ENCODE data around the gene MEGF6. TPM values are rescaled to one million over a fixed set of nuclear protein-coding genes. Genes with fewer than 3 reads are reported as not detected.

Gene MEGF6
- total RNA-seq, 1 experiment from 2014 or later, result 65.3 TPM

DNA sequence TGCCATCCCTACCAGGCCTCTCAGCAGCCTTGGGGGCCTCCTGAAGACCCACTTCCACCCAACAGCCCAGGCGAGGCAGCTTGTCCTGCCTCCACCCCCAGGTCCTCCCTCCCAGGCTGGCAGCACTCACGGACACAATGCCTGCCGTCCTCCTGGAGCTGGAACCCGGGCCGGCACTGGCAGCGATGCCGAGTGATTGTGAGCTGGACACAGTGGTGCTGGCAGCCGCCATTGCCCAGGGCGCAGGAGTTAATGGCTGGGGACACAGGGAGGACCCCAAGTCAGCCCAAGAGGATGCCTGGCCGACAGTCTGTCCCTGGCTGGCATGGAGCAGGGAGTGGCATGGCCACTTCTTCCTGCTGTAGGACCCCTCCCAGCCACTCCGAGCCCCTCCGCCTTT is 96.0 kb downstream of the MEGF6 start:
- BruUV-seq (replicated peaks), result no TSS peak
- DNase-seq, result no peak
- Histone ChIP-seq H3F3A (ENCODE audit: insufficient read depth, low read depth) (no peaks in the 10 kb centered on the region; the same call in 1 of the 2 replicates), H3K79me2 (ENCODE audit: low read depth) (no peaks in the 10 kb centered on the region), H3K27me3 (ENCODE audit: insufficient read depth, low read depth) (no peaks in the 10 kb centered on the region), H3K4me2 (no peak overlapping the region), H4K20me1 (ENCODE audit: insufficient read depth) (no peaks in the 10 kb centered on the region), H3K9me2 (ENCODE audit: insufficient read depth) (no peaks in the 10 kb centered on the region), H3K36me3 (ENCODE audit: low read depth) (peaks cover 5% of the 10 kb centered on the region; the same call in 1 of the 2 replicates), H3K4me3 (no peak overlapping the region), H3K27ac (no peak overlapping the region), H3K9me3 (ENCODE audit: insufficient read depth, low read depth) (no peaks in the 10 kb centered on the region), H3K4me1 (replicated peaks; ENCODE audit: insufficient read depth) (no peaks in the 10 kb centered on the region), H2AFZ (no peak overlapping the region)
- POLR2A ChIA-PET (ENCODE audit: unreplicated experiment), result no interaction called here
- CTCF ChIA-PET, result no interaction called here
- intact Hi-C loops (cut with micrococcal nuclease; ENCODE audit: unreplicated experiment), result no loop called here
- TF ChIP-seq, protein P1, sequence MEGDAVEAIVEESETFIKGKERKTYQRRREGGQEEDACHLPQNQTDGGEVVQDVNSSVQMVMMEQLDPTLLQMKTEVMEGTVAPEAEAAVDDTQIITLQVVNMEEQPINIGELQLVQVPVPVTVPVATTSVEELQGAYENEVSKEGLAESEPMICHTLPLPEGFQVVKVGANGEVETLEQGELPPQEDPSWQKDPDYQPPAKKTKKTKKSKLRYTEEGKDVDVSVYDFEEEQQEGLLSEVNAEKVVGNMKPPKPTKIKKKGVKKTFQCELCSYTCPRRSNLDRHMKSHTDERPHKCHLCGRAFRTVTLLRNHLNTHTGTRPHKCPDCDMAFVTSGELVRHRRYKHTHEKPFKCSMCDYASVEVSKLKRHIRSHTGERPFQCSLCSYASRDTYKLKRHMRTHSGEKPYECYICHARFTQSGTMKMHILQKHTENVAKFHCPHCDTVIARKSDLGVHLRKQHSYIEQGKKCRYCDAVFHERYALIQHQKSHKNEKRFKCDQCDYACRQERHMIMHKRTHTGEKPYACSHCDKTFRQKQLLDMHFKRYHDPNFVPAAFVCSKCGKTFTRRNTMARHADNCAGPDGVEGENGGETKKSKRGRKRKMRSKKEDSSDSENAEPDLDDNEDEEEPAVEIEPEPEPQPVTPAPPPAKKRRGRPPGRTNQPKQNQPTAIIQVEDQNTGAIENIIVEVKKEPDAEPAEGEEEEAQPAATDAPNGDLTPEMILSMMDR (conservative IDR thresholded peaks at IDR 0.05), result no peak
- TF ChIP-seq EZH2 (IDR thresholded peaks at IDR 0.05; ENCODE audit: low read depth), result no peak

DNA sequence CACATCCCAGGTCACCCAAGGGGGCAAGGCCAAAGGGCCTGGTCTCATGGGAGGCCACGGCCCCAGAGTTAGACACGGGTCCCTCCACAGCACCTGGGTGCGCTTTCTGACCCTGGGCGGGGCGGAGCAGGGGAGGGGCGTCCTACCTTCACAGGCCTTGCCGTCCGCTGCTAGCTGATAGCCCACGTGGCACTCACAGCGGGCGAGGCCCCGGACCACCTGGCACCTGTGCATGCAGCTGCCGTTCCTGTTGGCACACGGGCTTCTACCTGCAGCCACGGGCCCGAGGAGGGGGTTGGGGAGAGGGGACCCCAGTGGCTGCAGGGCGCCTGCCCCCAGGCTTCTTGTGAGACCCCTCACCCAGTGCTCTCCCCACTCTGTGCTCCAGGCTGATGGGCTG is 96.9 kb downstream of the MEGF6 start:
- BruUV-seq (replicated peaks), result no TSS peak
- intact Hi-C loops (cut with micrococcal nuclease; ENCODE audit: unreplicated experiment), result no loop called here
- POLR2A ChIA-PET (ENCODE audit: unreplicated experiment), result no interaction called here
- peaks cover 5% of the 10 kb centered on the region; the same call in 1 of the 2 replicates for H3K36me3 ChIP-seq (ENCODE audit: low read depth)
- no peaks in the 10 kb centered on the region; the same call in 1 of the 2 replicates for H3F3A ChIP-seq (ENCODE audit: insufficient read depth, low read depth)
- no peaks in the 10 kb centered on the region for H4K20me1 ChIP-seq (ENCODE audit: insufficient read depth)
- no peaks in the 10 kb centered on the region for H3K9me2 ChIP-seq (ENCODE audit: insufficient read depth)
- TF ChIP-seq EZH2 (IDR thresholded peaks at IDR 0.05; ENCODE audit: low read depth), result no peak
- H3K9me3 ChIP-seq (ENCODE audit: insufficient read depth, low read depth), result no peaks in the 10 kb centered on the region
- no peaks in the 10 kb centered on the region; the same call in 1 of the 2 replicates for H3K4me1 ChIP-seq (replicated peaks; ENCODE audit: insufficient read depth)
- no peaks in the 10 kb centered on the region for H3K27me3 ChIP-seq (ENCODE audit: insufficient read depth, low read depth)
- H3K4me2 ChIP-seq, result no peak overlapping the region
- H3K79me2 ChIP-seq (ENCODE audit: low read depth), result no peaks in the 10 kb centered on the region
- H2AFZ ChIP-seq, result no peak overlapping the region
- no peak overlapping the region for H3K4me3 ChIP-seq
- CTCF ChIA-PET, result no interaction called here
- DNase-seq, result no peak
- no peak overlapping the region for H3K27ac ChIP-seq

DNA sequence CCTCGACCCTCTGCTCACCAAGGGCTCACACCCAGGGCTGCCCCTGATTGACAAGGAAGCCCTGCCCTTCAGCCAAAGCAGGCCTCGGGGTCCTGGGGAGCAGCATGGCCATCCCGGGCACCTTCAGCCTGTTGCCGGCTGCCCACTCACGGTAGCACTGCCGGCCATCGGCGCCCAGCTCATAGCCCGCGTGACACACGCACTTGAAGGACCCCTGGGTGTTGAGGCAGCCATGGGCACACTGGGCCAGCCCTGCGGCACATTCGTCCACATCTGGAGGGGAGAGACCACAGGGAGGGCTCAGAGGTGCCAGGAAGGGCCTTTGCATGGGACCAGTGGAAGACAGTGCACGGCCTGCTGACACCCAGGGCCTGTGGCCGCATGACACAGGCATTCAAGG is 99.5 kb downstream of the MEGF6 start:
- Histone ChIP-seq H3K4me3 (no peak overlapping the region), H3K4me2 (no peak overlapping the region), H3F3A (ENCODE audit: insufficient read depth, low read depth) (no peaks in the 10 kb centered on the region; the same call in 1 of the 2 replicates), H3K9me2 (ENCODE audit: insufficient read depth) (no peaks in the 10 kb centered on the region), H3K27ac (no peak overlapping the region), H3K79me2 (ENCODE audit: low read depth) (no peaks in the 10 kb centered on the region), H4K20me1 (ENCODE audit: insufficient read depth) (peaks cover 3% of the 10 kb centered on the region), H2AFZ (no peak overlapping the region), H3K27me3 (ENCODE audit: insufficient read depth, low read depth) (no peaks in the 10 kb centered on the region), H3K36me3 (ENCODE audit: low read depth) (no peaks in the 10 kb centered on the region), H3K4me1 (replicated peaks; ENCODE audit: insufficient read depth) (no peaks in the 10 kb centered on the region; the same call in 1 of the 2 replicates), H3K9me3 (ENCODE audit: insufficient read depth, low read depth) (no peaks in the 10 kb centered on the region)
- DNase-seq, result no peak
- intact Hi-C loops (cut with micrococcal nuclease; ENCODE audit: unreplicated experiment), result no loop called here
- POLR2A ChIA-PET (ENCODE audit: unreplicated experiment), result no interaction called here
- BruUV-seq (replicated peaks), result no TSS peak
- CTCF ChIA-PET, result no interaction called here
- TF ChIP-seq, protein P1 (conservative IDR thresholded peaks at IDR 0.05), result no peak
- TF ChIP-seq EZH2 (IDR thresholded peaks at IDR 0.05; ENCODE audit: low read depth), result no peak

DNA sequence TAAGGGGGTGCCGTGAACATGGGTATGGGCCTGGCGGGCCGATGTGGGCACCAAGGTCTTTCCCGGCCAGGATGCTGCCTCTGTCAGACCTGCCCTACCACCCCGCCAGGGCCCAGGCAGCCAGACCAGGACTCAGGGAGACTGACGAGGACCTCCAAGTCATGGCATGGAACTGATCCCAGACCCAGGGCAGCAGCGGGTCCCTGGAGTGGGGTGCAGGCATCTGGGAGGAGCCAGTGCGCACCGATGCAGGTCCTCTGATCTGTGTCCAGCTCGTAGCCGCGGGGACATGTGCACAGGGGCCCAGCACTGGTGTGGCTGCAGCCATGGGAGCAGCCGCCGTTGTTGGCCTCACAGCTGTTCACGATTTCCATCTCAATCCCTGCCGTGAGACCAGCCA is 100.0 kb downstream of the MEGF6 start:
- Histone ChIP-seq H3K4me2 (no peak overlapping the region), H3F3A (ENCODE audit: insufficient read depth, low read depth) (no peaks in the 10 kb centered on the region; the same call in 1 of the 2 replicates), H3K36me3 (ENCODE audit: low read depth) (no peaks in the 10 kb centered on the region), H3K4me1 (replicated peaks; ENCODE audit: insufficient read depth) (no peaks in the 10 kb centered on the region; the same call in 1 of the 2 replicates), H3K4me3 (no peak overlapping the region), H3K9me2 (ENCODE audit: insufficient read depth) (no peaks in the 10 kb centered on the region), H2AFZ (no peak overlapping the region), H3K27me3 (ENCODE audit: insufficient read depth, low read depth) (no peaks in the 10 kb centered on the region), H4K20me1 (ENCODE audit: insufficient read depth) (peaks cover 3% of the 10 kb centered on the region), H3K79me2 (ENCODE audit: low read depth) (no peaks in the 10 kb centered on the region), H3K9me3 (ENCODE audit: insufficient read depth, low read depth) (no peaks in the 10 kb centered on the region), H3K27ac (no peak overlapping the region)
- BruUV-seq (replicated peaks), result no TSS peak
- POLR2A ChIA-PET (ENCODE audit: unreplicated experiment), result no interaction called here
- CTCF ChIA-PET, result no interaction called here
- intact Hi-C loops (cut with micrococcal nuclease; ENCODE audit: unreplicated experiment), result no loop called here
- DNase-seq, result no peak
- no peak for TF ChIP-seq EZH2 (IDR thresholded peaks at IDR 0.05; ENCODE audit: low read depth)
- TF ChIP-seq, protein P1 (conservative IDR thresholded peaks at IDR 0.05), result no peak

All from PC-9 (cell line).